A549 (cell line): ENCODE results near the gene PLPPR3. TPM values are rescaled to one million over a fixed set of nuclear protein-coding genes. Genes with fewer than 3 reads are reported as not detected.
A peak's percentile ranks its signal among the peaks of the same experiment; 100 is the strongest.

Source experiments
- ATAC-seq, 2 experiments: fragments of 200-7000 bp in 1 of 2; fragments of >200 bp in 1 of 2; cut with Nextera tagmentation in 1 of 2; cut with Tn5 transposase in 1 of 2; 3 replicates each; pipeline versions ENCODE4 v1.8.0 to v1.9.1; 2018 to 2020; ENCODE audit warnings: mild to moderate bottlenecking in 1 of 2, moderate library complexity in 1 of 2
- CTCF ChIA-PET: fragments of 300-600 bp; sonication (Branson Sonifier 250); formaldehyde crosslinking; extraction: SDS; loops from one replicate; lab custom pipeline; 2021; ENCODE audit warnings: antibody characterized with exemption, inconsistent platforms; lab: Yijun Ruan, JAX
- POLR2A ChIA-PET: fragments of 350-600 bp; formaldehyde crosslinking; extraction: SDS; loops from one replicate; lab custom pipeline; 2021; ENCODE audit warnings: antibody characterized with exemption, inconsistent platforms; lab: Yijun Ruan, JAX
- DNase-seq, 2 experiments: peaks; one replicate each; pipeline versions ENCODE4 v3.0.0 to v3.0.0-alpha.2; 2011 to 2016; ENCODE audit warnings: low read depth in 1 of 2, low spot score in 1 of 2
- FAIRE-seq: peaks from 2 replicates; lab custom pipeline; 2011; peaks lifted over from hg19 to GRCh38; lab: Jason Lieb, UNC
- H3K27ac ChIP-seq, 2 experiments: fragments of >200 bp; sonication (Bioruptor Twin); formaldehyde crosslinking; 3 replicates each; pipeline ENCODE4 v1.5.1; 2016 to 2017
- H3K4me1 ChIP-seq: fragments of >200 bp; sonication (Bioruptor Twin); formaldehyde crosslinking; 3 replicates; pipeline ENCODE4 v1.6.1; 2016
- H3K4me2 ChIP-seq: fragments of >200 bp; sonication (Bioruptor Twin); formaldehyde crosslinking; 3 replicates; pipeline ENCODE4 v1.6.1; 2016
- H3K4me3 ChIP-seq: fragments of >200 bp; sonication (Bioruptor Twin); formaldehyde crosslinking; 3 replicates; pipeline ENCODE4 v1.5.1; 2016
- H3K9me3 ChIP-seq: fragments of >200 bp; sonication (Bioruptor Twin); formaldehyde crosslinking; 3 replicates; pipeline ENCODE4 v1.6.1; 2016
- ATOH8 ChIP-seq: fragments of 250-450 bp; sonication (Bioruptor Pico); IDR thresholded peaks from 2 replicates; pipeline ENCODE4 v1.5.0; 2020; ENCODE audit warnings: low read depth, mild to moderate bottlenecking, moderate library complexity
- BCL3 ChIP-seq: fragments of >200 bp; sonication (Bioruptor Twin); formaldehyde crosslinking; IDR thresholded peaks from 3 replicates; pipeline ENCODE4 v1.6.1; 2016
- EHF ChIP-seq: fragments of 250-450 bp; sonication (Bioruptor Pico); IDR thresholded peaks from 2 replicates; pipeline ENCODE4 v1.5.0; 2020; ENCODE audit warnings: mild to moderate bottlenecking
- EP300 ChIP-seq, 2 experiments: fragments of >200 bp; sonication (Bioruptor Twin); formaldehyde crosslinking; IDR thresholded peaks; 2 replicates in 1 of 2; 3 replicates in 1 of 2; pipeline ENCODE4 v1.6.1; 2016 to 2017
- ESRRA ChIP-seq: fragments of 150-350 bp; IDR thresholded peaks from 2 replicates; pipeline ENCODE4 v1.6.1; 2014; ENCODE audit warnings: mild to moderate bottlenecking, low read length, borderline replicate concordance
- FOSB ChIP-seq: fragments of 250-450 bp; sonication (Bioruptor Pico); IDR thresholded peaks from 2 replicates; pipeline ENCODE4 v1.5.0; 2020; ENCODE audit warnings: mild to moderate bottlenecking, moderate library complexity
- FOSL2 ChIP-seq, 2 experiments: fragments of 450-650 bp in 1 of 2; fragments of >200 bp in 1 of 2; sonication (Bioruptor Twin) in 1 of 2; formaldehyde crosslinking; IDR thresholded peaks; 2 replicates each; pipeline versions ENCODE4 v1.5.0 to v1.6.1; 2016 to 2020; ENCODE audit warnings: mild to moderate bottlenecking in 1 of 2, moderate library complexity in 1 of 2
- HMGXB4 ChIP-seq: fragments of 250-450 bp; sonication (Bioruptor Pico); IDR thresholded peaks from 2 replicates; pipeline ENCODE4 v1.5.0; 2021; ENCODE audit warnings: mild to moderate bottlenecking, moderate library complexity, borderline replicate concordance
- HOXA7 ChIP-seq: fragments of 250-450 bp; sonication (Bioruptor Pico); IDR thresholded peaks from 2 replicates; pipeline ENCODE4 v1.5.0; 2020; ENCODE audit warnings: mild to moderate bottlenecking, moderate library complexity
- JUNB ChIP-seq: fragments of >200 bp; sonication (Bioruptor Twin); formaldehyde crosslinking; IDR thresholded peaks from 2 replicates; pipeline ENCODE4 v1.6.1; 2016
- MYC ChIP-seq: IDR thresholded peaks from 2 replicates; pipeline ENCODE4 v1.6.1; 2012; ENCODE audit warnings: mild to moderate bottlenecking, inconsistent platforms, low read length, improper control_type of control experiment, borderline replicate concordance
- POLR2AphosphoS2 ChIP-seq: conservative IDR thresholded peaks from 2 replicates; pipeline ENCODE4 v1.6.1; 2012; ENCODE audit warnings: low read length, improper control_type of control experiment, inconsistent platforms
- USF2 ChIP-seq: fragments of 450-650 bp; IDR thresholded peaks from 2 replicates; pipeline ENCODE4 v1.6.1; 2014; ENCODE audit warnings: antibody characterized with exemption
- ZSCAN20 ChIP-seq: fragments of 250-450 bp; sonication (Bioruptor Pico); IDR thresholded peaks from 2 replicates; pipeline ENCODE4 v1.8.0; 2022; ENCODE audit warnings: mild to moderate bottlenecking, moderate library complexity
- WGBS: methylation state at CpG from one replicate; pipeline ENCODE4 v1.1.6; 2017; ENCODE audit errors: missing lambda C conversion rate; 5-methylcytosine and 5-hydroxymethylcytosine counted together
- polyA plus RNA-seq, 4 experiments: library from polyadenylated mRNA; depleted of rRNA in 3 of 4; stranded (reverse); fragments of >200 nt; fragmentation: RNase III in 1 of 4; extraction: RNeasy Plus Mini Kit Qiagen cat#74134 plus additional on column Dnase treatment in 1 of 4; gene quantifications; 2 replicates in 3 of 4; 3 replicates in 1 of 4; pipeline ENCODE4 v1.2.3, GENCODE V29; 2011 to 2017

Gene PLPPR3
- polyA plus RNA-seq, 2 of the 4 experiments (the other 2 are of a cell fraction), result 2.6 to 3.7 TPM

GRCh38 chr19:803686-804418 is 17.9 kb downstream of the PLPPR3 start:
- H3K4me3 ChIP-seq, result no peak overlapping the region
- ChIA-PET POLR2A (interaction anchor here (0.5 to 1.3 kb wide), 2 partner anchors 30 to 52 kb away, joined by 3 to 4 read pairs; no protein-coding TSS in a partner anchor), CTCF (interaction anchor here (1.7 kb wide), 1 partner anchor 31 kb away, joined by 3 read pairs; no protein-coding TSS in a partner anchor)
- H3K4me1 ChIP-seq, result peaks cover 42% of the 10 kb centered on the region
- no peak overlapping the region for H3K4me2 ChIP-seq
- ATAC-seq (no peak), FAIRE-seq (no peak), DNase-seq (no peak)
- no peak overlapping the region for H3K27ac ChIP-seq
- H3K9me3 ChIP-seq, result no peaks in the 10 kb centered on the region
- 93% methylated on average over 23 of the region's 31 CpGs for WGBS
- TF ChIP-seq FOSB (CRISPR knock-in tag) (no peak), USF2 (no peak), ATOH8 (CRISPR knock-in tag) (no peak), JUNB (no peak)

- 91% methylated on average over 12 of the region's 17 CpGs for WGBS
- no peak overlapping the region for H3K4me3 ChIP-seq
- no peaks in the 10 kb centered on the region for H3K9me3 ChIP-seq
- peaks cover 42% of the 10 kb centered on the region for H3K4me1 ChIP-seq
- H3K27ac ChIP-seq, result no peak overlapping the region
- no peak for DNase-seq
- TF ChIP-seq HOXA7, result no peak
- TF ChIP-seq ESRRA, result no peak
- no peak for TF ChIP-seq FOSL2 (IDR thresholded peaks at IDR 0.05)
- TF ChIP-seq FOSL2 (CRISPR knock-in tag; IDR thresholded peaks at IDR 0.05), result no peak
- TF ChIP-seq USF2, result no peak
- no peak for TF ChIP-seq JUNB
- no peak for TF ChIP-seq BCL3
- no peak for TF ChIP-seq MYC
- no peak for TF ChIP-seq POLR2AphosphoS2
- TF ChIP-seq HMGXB4 (CRISPR knock-in tag), result no peak
- TF ChIP-seq ZSCAN20 (CRISPR knock-in tag), result no peak
- TF ChIP-seq EP300 (IDR thresholded peaks at IDR 0.05), result no peak
- TF ChIP-seq EHF (CRISPR knock-in tag), result no peak
- TF ChIP-seq, all 56 proteins: peak for 0
- ATAC-seq (no peak), FAIRE-seq (no peak)
- peak overlapping the region; percentile 86; the same call in 2 of the 3 replicates for H3K4me2 ChIP-seq
- POLR2A ChIA-PET, result interaction anchor here (1.3 kb wide), 1 partner anchor 51 kb away, joined by 4 read pairs; no protein-coding TSS in a partner anchor
- CTCF ChIA-PET, result interaction anchor here (1.7 kb wide), 1 partner anchor 30 kb away, joined by 3 read pairs; no protein-coding TSS in a partner anchor
Observed at GRCh38 chr19:803099-803561, 18.6 kb downstream of the PLPPR3 start.
